GM23338 (cell line): Measurements from ENCODE around the gene FAP. TPM values are rescaled to one million over a fixed set of nuclear protein-coding genes. Genes with fewer than 3 reads are reported as not detected.

Source experiments
- ATAC-seq: fragments of 200-7000 bp; cut with Tn5 transposase; 3 replicates; pipeline ENCODE4 v1.9.1; 2020
- DNase-seq: peaks from one replicate; pipeline ENCODE4 v3.0.0-alpha.2; 2015; ENCODE audit warnings: low spot score
- H2AFZ ChIP-seq: fragments of 200-600 bp; sonication (generic); 2 replicates; pipeline ENCODE4 v1.8.0; 2016; ENCODE audit warnings: antibody characterized with exemption, mild to moderate bottlenecking, moderate library complexity
- H3F3A ChIP-seq: fragments of 200-600 bp; sonication (generic); replicated peaks from 2 replicates; pipeline ENCODE4 v1.8.0; 2017; ENCODE audit warnings: antibody characterized with exemption, mixed run types, low read depth
- H3K27ac ChIP-seq: fragments of 200-600 bp; sonication (generic); 2 replicates; pipeline ENCODE4 v1.6.1; 2016; ENCODE audit warnings: low read depth
- H3K27me3 ChIP-seq: fragments of 200-600 bp; sonication (generic); 2 replicates; pipeline ENCODE4 v1.8.0; 2016; ENCODE audit warnings: mild to moderate bottlenecking, mixed run types, moderate library complexity; ENCODE audit not compliant: insufficient read depth
- H3K36me3 ChIP-seq: fragments of 200-600 bp; sonication (generic); 2 replicates; pipeline ENCODE4 v1.8.0; 2016; ENCODE audit warnings: mild to moderate bottlenecking; ENCODE audit not compliant: insufficient read depth
- H3K4me1 ChIP-seq: fragments of 200-600 bp; sonication (generic); 2 replicates; pipeline ENCODE4 v1.8.0; 2016; ENCODE audit warnings: mild to moderate bottlenecking, moderate library complexity; ENCODE audit not compliant: insufficient read depth
- H3K4me2 ChIP-seq: fragments of 200-600 bp; sonication (generic); 2 replicates; pipeline ENCODE4 v1.7.1; 2017; ENCODE audit warnings: mixed run types
- H3K4me3 ChIP-seq: fragments of 200-600 bp; sonication (generic); 2 replicates; pipeline ENCODE4 v1.6.1; 2016; ENCODE audit warnings: mixed run types
- H3K79me2 ChIP-seq: fragments of 200-600 bp; sonication (generic); replicated peaks from 2 replicates; pipeline ENCODE4 v1.8.0; 2017; ENCODE audit warnings: mild to moderate bottlenecking; ENCODE audit not compliant: insufficient read depth
- H3K9me2 ChIP-seq: fragments of 200-600 bp; sonication (generic); 2 replicates; pipeline ENCODE4 v1.8.0; 2017; ENCODE audit not compliant: insufficient read depth
- H4K20me1 ChIP-seq: fragments of 200-600 bp; sonication (generic); replicated peaks from 2 replicates; pipeline ENCODE4 v1.8.0; 2017; ENCODE audit warnings: mild to moderate bottlenecking; ENCODE audit not compliant: insufficient read depth
- H3K27ac Mint-ChIP-seq: 2 replicates; pipeline ENCODE4 v1.8.0; 2020; ENCODE audit warnings: inconsistent platforms, mild to moderate bottlenecking, moderate library complexity, mixed read lengths
- H3K27me3 Mint-ChIP-seq: 3 replicates; pipeline ENCODE4 v1.8.0; 2022; ENCODE audit warnings: low read depth, mild to moderate bottlenecking, moderate library complexity, mixed read lengths, inconsistent platforms; ENCODE audit not compliant: insufficient read depth, poor library complexity
- H3K36me3 Mint-ChIP-seq: 3 replicates; pipeline ENCODE4 v1.8.0; 2021; ENCODE audit warnings: low read depth, mild to moderate bottlenecking, inconsistent platforms, moderate library complexity, mixed read lengths
- H3K4me1 Mint-ChIP-seq: 3 replicates; pipeline ENCODE4 v1.8.0; 2020; ENCODE audit warnings: mild to moderate bottlenecking, inconsistent platforms, mixed read lengths
- H3K4me3 Mint-ChIP-seq: 3 replicates; pipeline ENCODE4 v1.8.0; 2021; ENCODE audit warnings: moderate library complexity, mild to moderate bottlenecking, inconsistent platforms, mixed read lengths
- H3K9me3 Mint-ChIP-seq: 3 replicates; pipeline ENCODE4 v1.8.0; 2020; ENCODE audit warnings: moderate library complexity, mild to moderate bottlenecking, inconsistent platforms, mixed read lengths
- CREB1 ChIP-seq: fragments of 250-450 bp; sonication (Bioruptor Pico); IDR thresholded peaks from 2 replicates; pipeline ENCODE4 v1.5.0; 2020; ENCODE audit warnings: low read depth, mild to moderate bottlenecking, moderate library complexity
- CTCF ChIP-seq, 2 experiments: fragments of 200-600 bp in 1 of 2; sonication (generic) in 1 of 2; conservative IDR thresholded peaks; 2 replicates each; pipeline versions ENCODE4 v1.5.1 to v1.6.1; 2016 to 2017; ENCODE audit warnings: antibody characterized with exemption in 2 of 2, low read depth in 2 of 2, mild to moderate bottlenecking in 2 of 2, moderate library complexity in 1 of 2
- EZH2 ChIP-seq: fragments of 200-600 bp; sonication (generic); IDR thresholded peaks from one replicate; pipeline ENCODE4 v1.8.0; 2017; ENCODE audit warnings: antibody characterized with exemption, mild to moderate bottlenecking, low read depth; ENCODE audit not compliant: unreplicated experiment
- EZH2phosphoT487 ChIP-seq: fragments of 200-600 bp; sonication (generic); IDR thresholded peaks from one replicate; pipeline ENCODE4 v1.8.1; 2018; ENCODE audit warnings: antibody characterized with exemption; ENCODE audit not compliant: unreplicated experiment
- JUNB ChIP-seq: IDR thresholded peaks from one replicate; pipeline ENCODE4 v1.6.1; 2016; ENCODE audit warnings: antibody characterized with exemption; ENCODE audit not compliant: unreplicated experiment
- REST ChIP-seq: IDR thresholded peaks from one replicate; pipeline ENCODE4 v1.6.1; 2018; ENCODE audit warnings: antibody characterized with exemption; ENCODE audit not compliant: unreplicated experiment
- ZNF114 ChIP-seq: fragments of 250-450 bp; sonication (Bioruptor Pico); IDR thresholded peaks from 2 replicates; pipeline ENCODE4 v1.5.0; 2020; ENCODE audit warnings: mild to moderate bottlenecking, moderate library complexity
- ZNF331 ChIP-seq: fragments of 250-450 bp; sonication (Bioruptor Pico); IDR thresholded peaks from 2 replicates; pipeline ENCODE4 v1.5.0; 2020; ENCODE audit warnings: low read depth, mild to moderate bottlenecking, moderate library complexity
- polyA plus RNA-seq: library from polyadenylated mRNA; unstranded; fragments of >200 nt; fragmentation: Nextera tagmentation; extraction: Ambion mirVana; gene quantifications from 2 replicates; pipeline ENCODE4 v1.2.1, GENCODE V29; 2016
- total RNA-seq: library from RNA; depleted of rRNA; stranded (reverse); fragments of >200 nt; shearing (Covaris generic); gene quantifications from 2 replicates; pipeline ENCODE4 v1.2.3, GENCODE V29; 2014

FAP gene
- total and polyA plus RNA-seq, 2 experiments from 2014 or later = not detected

- TF ChIP-seq REST (no peak), CREB1 (CRISPR knock-in tag) (no peak), JUNB (no peak), ZNF331 (no peak), CTCF (conservative IDR thresholded peaks at IDR 0.05; ENCODE audit: low read depth in 2 of 2) (no peak)
Measured at GRCh38 chr2:162254236-162254871, 11.1 kb upstream of the FAP start (continued).

- Histone ChIP-seq H3K27me3 (no peaks in the 10 kb centered on the region), H3K79me2 (no peaks in the 10 kb centered on the region), H3F3A (no peaks in the 10 kb centered on the region), H3K4me3 (no peak overlapping the region), H3K36me3 (no peaks in the 10 kb centered on the region), H4K20me1 (no peaks in the 10 kb centered on the region), H2AFZ (no peak overlapping the region), H3K4me2 (no peak overlapping the region), H3K9me2 (no peaks in the 10 kb centered on the region), H3K27ac (no peak overlapping the region), H3K4me1 (no peaks in the 10 kb centered on the region; the same call in 1 of the 2 replicates)
- DNase-seq = no peak
- no peak overlapping the region for H3K27ac Mint-ChIP-seq
- TF ChIP-seq EZH2 (no peak), ZNF114 (CRISPR knock-in tag) (no peak)
- no peaks in the 10 kb centered on the region for H3K27me3 Mint-ChIP-seq
- no peak for ATAC-seq
- no peak overlapping the region for H3K4me3 Mint-ChIP-seq
- H3K9me3 Mint-ChIP-seq = no peaks in the 10 kb centered on the region; the same call in 2 of the 3 replicates
- H3K4me1 Mint-ChIP-seq = no peaks in the 10 kb centered on the region
- H3K36me3 Mint-ChIP-seq = no peaks in the 10 kb centered on the region
Measured at GRCh38 chr2:162253435-162253834, 10.2 kb upstream of the FAP start.

- no peaks in the 10 kb centered on the region for H3K79me2 ChIP-seq
- DNase-seq = no peak
- H3K27me3 ChIP-seq = no peaks in the 10 kb centered on the region
- no peaks in the 10 kb centered on the region for H3F3A ChIP-seq
- H3K36me3 ChIP-seq = no peaks in the 10 kb centered on the region
- Mint-ChIP-seq H3K27ac (no peak overlapping the region), H3K9me3 (no peaks in the 10 kb centered on the region; the same call in 2 of the 3 replicates), H3K4me1 (peaks cover 1% of the 10 kb centered on the region; the same call in 1 of the 3 replicates), H3K36me3 (no peaks in the 10 kb centered on the region), H3K4me3 (no peak overlapping the region), H3K27me3 (no peaks in the 10 kb centered on the region)
- no peak overlapping the region for H3K4me2 ChIP-seq
- H2AFZ ChIP-seq = no peak overlapping the region
- ATAC-seq = no peak
- H3K27ac ChIP-seq = no peak overlapping the region
- no peaks in the 10 kb centered on the region for H3K9me2 ChIP-seq
- no peaks in the 10 kb centered on the region; the same call in 1 of the 2 replicates for H3K4me1 ChIP-seq
- H4K20me1 ChIP-seq = no peaks in the 10 kb centered on the region
- H3K4me3 ChIP-seq = no peak overlapping the region
- TF ChIP-seq EZH2phosphoT487 = no peak
- TF ChIP-seq CREB1 (CRISPR knock-in tag) = no peak
Measured at GRCh38 chr2:162252153-162252552, 8.9 kb upstream of the FAP start.
